BLaER1 (cell line): ENCODE data around the gene KRTAP23-1.

Experiments
- H3K27ac ChIP-seq: shearing (Covaris generic); formaldehyde crosslinking; 2 replicates; pipeline ENCODE4 v1.8.1; 2022
- H3K27me3 ChIP-seq: shearing (Covaris generic); formaldehyde crosslinking; 2 replicates; pipeline ENCODE4 v1.8.1; 2022
- H3K36me3 ChIP-seq: shearing (Covaris generic); formaldehyde crosslinking; 2 replicates; pipeline ENCODE4 v1.8.1; 2022
- H3K4me1 ChIP-seq: shearing (Covaris generic); formaldehyde crosslinking; 2 replicates; pipeline ENCODE4 v1.8.1; 2022
- H3K4me2 ChIP-seq: shearing (Covaris generic); formaldehyde crosslinking; 2 replicates; pipeline ENCODE4 v1.8.1; 2022
- H3K4me3 ChIP-seq: shearing (Covaris generic); formaldehyde crosslinking; 2 replicates; pipeline ENCODE4 v1.8.1; 2022
- H3K9ac ChIP-seq: shearing (Covaris generic); formaldehyde crosslinking; 2 replicates; pipeline ENCODE4 v1.8.1; 2022
- H3K9me3 ChIP-seq: shearing (Covaris generic); formaldehyde crosslinking; 2 replicates; pipeline ENCODE4 v1.8.1; 2022
- H4K20me1 ChIP-seq: shearing (Covaris generic); formaldehyde crosslinking; 2 replicates; pipeline ENCODE4 v1.8.1; 2022
- Cebpa-rat ChIP-seq: shearing (Covaris generic); IDR thresholded peaks from 2 replicates; pipeline ENCODE4 v1.8.1; 2022

KRTAP23-1 gene

DNA sequence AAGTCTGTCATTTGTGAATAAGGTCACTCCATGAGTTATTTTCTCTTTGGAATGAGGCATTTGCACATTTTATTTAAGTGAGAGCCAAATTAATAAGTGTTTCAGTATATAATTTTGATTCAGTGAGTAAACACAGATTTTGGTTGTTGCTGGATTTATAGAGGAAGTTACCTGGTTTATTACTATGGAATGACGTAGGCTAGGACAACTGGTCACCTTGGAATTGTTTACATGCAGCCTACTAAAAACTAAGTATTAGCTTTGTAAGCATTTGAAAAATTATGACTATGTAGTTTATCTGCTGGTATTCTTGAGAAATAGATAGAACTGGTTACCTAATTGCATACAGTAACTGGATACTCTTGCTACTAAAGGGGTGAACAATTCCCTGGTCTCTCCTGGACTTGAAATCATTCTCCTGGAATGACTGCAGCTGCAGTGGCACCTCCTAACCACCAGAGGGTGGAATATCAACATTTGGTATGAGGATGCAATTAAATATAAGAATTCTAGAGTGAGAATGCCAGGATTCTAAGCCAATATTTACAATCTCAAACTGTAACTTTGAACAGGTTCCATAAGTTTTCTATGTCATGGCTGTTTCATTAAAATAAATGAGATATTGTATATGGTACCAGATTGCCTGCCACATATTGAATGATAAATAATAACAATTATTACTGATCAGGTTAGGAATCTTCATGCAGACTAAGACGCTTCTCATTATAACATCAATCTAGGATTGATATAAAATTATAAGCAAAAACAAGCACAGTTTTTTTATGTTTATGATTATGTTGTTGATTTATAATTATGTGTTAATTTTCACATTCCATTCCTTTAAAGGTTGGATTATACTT, 7.5 kb downstream of the KRTAP23-1 start:
- Histone ChIP-seq H3K4me2 (no peak overlapping the region), H4K20me1 (no peaks in the 10 kb centered on the region), H3K27ac (no peak overlapping the region), H3K4me3 (no peak overlapping the region), H3K9me3 (peaks cover 15% of the 10 kb centered on the region), H3K4me1 (no peaks in the 10 kb centered on the region), H3K9ac (no peak overlapping the region), H3K36me3 (no peaks in the 10 kb centered on the region), H3K27me3 (no peaks in the 10 kb centered on the region)
- no peak for TF ChIP-seq Cebpa-rat

DNA sequence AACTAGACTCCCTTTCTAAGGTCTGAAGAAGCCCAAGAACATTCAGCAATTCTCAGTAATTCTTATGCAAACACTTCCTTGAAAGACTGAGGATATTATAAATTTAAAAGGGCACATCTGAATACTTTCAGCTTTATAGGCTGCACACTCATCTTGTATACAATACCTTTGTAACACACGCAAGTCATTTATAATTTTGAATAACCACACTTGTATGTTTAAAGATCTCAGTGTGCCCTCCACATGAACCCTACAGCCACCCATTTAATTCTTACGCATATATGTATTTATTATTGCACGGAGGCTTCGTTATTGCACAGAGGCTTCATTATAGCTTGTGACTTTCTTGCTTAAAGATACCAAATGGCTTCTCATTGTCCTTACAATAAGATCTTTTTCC, 9.7 kb downstream of the KRTAP23-1 start:
- Histone ChIP-seq H3K27me3 (no peaks in the 10 kb centered on the region), H3K9me3 (no peaks in the 10 kb centered on the region)

DNA sequence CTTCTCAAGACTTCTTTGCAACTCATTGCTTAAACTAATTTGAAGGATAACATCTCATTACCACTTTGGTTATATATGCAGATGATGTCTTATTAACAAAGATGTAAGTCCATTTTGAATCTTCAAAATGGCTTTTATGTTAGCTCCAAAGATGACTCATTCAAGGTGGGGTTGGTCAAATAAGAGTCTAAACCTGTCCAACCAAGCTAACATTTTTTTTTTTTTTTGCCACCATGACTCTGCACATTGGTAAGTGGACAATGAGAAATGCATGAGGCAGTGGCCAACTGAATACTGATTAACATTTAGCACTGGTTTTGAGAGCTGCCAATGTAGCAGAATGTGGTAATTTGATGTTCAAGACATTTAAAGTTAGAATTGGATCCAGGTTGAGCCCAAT, 10.6 kb downstream of the KRTAP23-1 start:
- Histone ChIP-seq H3K4me3 (no peak overlapping the region), H3K27me3 (no peaks in the 10 kb centered on the region), H3K9me3 (no peaks in the 10 kb centered on the region), H3K27ac (no peak overlapping the region), H4K20me1 (no peaks in the 10 kb centered on the region), H3K4me2 (no peak overlapping the region), H3K9ac (no peak overlapping the region), H3K36me3 (no peaks in the 10 kb centered on the region), H3K4me1 (no peaks in the 10 kb centered on the region)
- no peak for TF ChIP-seq Cebpa-rat

More for the DNA sequence above, 9.7 kb downstream of the KRTAP23-1 start:
- H4K20me1 ChIP-seq = no peaks in the 10 kb centered on the region
- H3K4me1 ChIP-seq = no peaks in the 10 kb centered on the region
- no peak overlapping the region for H3K4me2 ChIP-seq
- H3K27ac ChIP-seq = no peak overlapping the region
- H3K4me3 ChIP-seq = no peak overlapping the region
- H3K9ac ChIP-seq = no peak overlapping the region
- no peak for TF ChIP-seq Cebpa-rat
- no peaks in the 10 kb centered on the region for H3K36me3 ChIP-seq

DNA sequence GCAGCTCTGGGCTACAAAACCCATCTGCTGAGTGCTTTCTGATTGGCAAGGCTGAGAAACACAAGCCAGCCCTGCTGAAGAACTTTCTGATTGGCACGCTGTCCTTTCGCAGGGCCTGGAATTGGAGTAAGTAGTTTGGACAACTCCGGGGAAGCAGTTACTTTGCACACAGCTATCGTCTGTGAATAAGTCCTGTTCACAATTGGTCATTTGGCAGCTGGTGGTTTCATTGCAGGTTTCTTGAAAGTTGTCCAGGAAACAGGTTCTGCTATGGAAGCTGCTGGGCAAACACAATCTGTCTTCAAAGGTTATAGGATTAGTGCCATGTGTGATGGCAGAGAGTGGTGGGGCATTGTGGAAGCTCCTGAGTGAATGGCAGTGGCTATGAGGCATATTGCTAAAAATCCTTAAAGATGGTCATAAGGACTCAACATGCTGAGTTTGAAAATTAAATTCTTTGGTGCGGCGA, 11.1 kb downstream of the KRTAP23-1 start, which contains the start of gene KRTAP27-1:
TSS of gene KRTAP27-1 (minus strand) at position 419 of the 469 bp plus-strand sequence. CDS start at position 393, 26 bp downstream.
- Histone ChIP-seq H3K27me3 (no peaks in the 10 kb centered on the region), H3K9me3 (no peaks in the 10 kb centered on the region), H4K20me1 (no peaks in the 10 kb centered on the region), H3K4me2 (no peak within 1 kb of the TSS), H3K27ac (no peak within 1 kb of the TSS), H3K36me3 (no peaks in the 10 kb centered on the region), H3K9ac (no peak within 1 kb of the TSS), H3K4me1 (no peaks in the 10 kb centered on the region), H3K4me3 (no peak within 1 kb of the TSS)
- TF ChIP-seq Cebpa-rat = no peak

DNA sequence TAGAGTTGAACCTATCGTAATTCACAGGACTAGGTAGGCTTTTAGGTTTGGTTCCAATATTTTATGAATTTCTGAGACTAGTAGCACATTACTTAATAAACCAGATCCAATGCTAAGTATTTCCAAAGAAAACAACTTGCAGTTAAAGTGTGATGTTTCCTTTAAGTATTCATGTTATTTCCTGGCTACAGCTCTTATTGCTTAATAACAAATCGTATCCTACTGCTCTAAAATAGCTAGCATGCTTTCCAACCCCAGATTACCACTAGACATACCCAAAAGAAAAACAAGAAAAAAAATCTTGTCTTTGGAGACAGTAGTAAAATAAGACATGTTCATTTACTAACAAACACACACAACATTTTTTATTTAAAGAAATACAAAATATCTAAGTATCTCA, 11.8 kb downstream of the KRTAP23-1 start:
- no peak overlapping the region for H3K9ac ChIP-seq
- H3K27me3 ChIP-seq = no peaks in the 10 kb centered on the region
- H3K4me3 ChIP-seq = no peak overlapping the region
- no peaks in the 10 kb centered on the region for H3K9me3 ChIP-seq
- H4K20me1 ChIP-seq = no peaks in the 10 kb centered on the region
- H3K4me2 ChIP-seq = no peak overlapping the region
- no peak for TF ChIP-seq Cebpa-rat
- H3K4me1 ChIP-seq = no peaks in the 10 kb centered on the region
- H3K36me3 ChIP-seq = no peaks in the 10 kb centered on the region
- no peak overlapping the region for H3K27ac ChIP-seq

DNA sequence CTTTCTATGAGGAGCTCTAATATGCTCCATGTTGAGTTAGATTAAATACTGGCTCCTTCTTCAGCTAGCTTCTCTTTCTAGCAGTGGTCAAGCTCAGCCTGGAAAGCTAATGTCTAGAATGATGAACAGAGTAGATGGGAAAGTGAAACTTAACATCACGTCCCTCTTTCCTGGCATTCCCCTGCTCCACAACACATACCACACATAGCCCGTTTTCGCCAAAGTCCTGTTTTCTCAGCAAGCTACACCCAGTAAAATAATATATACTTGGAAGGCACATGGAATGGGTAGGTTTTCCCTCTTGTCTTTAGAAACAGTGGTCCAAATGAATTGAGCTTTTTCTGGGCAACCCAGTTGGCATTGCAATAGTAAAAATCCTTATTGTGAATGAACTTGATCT, 14.7 kb downstream of the KRTAP23-1 start:
- no peak for TF ChIP-seq Cebpa-rat
- Histone ChIP-seq H3K27ac (no peak overlapping the region), H3K4me3 (no peak overlapping the region), H3K9me3 (no peaks in the 10 kb centered on the region), H3K4me2 (no peak overlapping the region), H3K27me3 (no peaks in the 10 kb centered on the region), H3K36me3 (no peaks in the 10 kb centered on the region), H3K9ac (no peak overlapping the region), H3K4me1 (no peaks in the 10 kb centered on the region), H4K20me1 (no peaks in the 10 kb centered on the region)

DNA sequence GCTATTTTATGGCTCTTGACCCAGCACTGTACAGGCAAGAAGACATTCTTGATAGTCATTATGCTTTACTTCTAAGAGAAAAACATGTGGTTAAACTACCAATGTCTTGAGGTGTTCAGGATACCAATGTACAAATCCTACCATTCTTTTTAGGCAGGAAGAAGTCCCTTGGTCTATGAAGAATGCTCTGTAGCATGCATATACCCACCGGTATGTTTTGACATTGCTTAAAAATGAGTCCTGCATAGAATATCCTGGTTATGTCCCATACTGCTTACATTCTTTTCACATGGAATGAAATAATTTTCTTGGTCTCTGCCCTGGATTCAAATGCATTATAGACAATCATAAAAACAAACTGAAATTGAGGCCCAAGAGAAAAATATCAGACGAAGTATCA, 15.7 kb downstream of the KRTAP23-1 start:
- Histone ChIP-seq H3K27ac (no peak overlapping the region), H3K9ac (no peak overlapping the region), H3K4me3 (no peak overlapping the region), H3K4me2 (no peak overlapping the region), H4K20me1 (no peaks in the 10 kb centered on the region), H3K9me3 (no peaks in the 10 kb centered on the region), H3K36me3 (no peaks in the 10 kb centered on the region), H3K27me3 (no peaks in the 10 kb centered on the region), H3K4me1 (no peaks in the 10 kb centered on the region)
- TF ChIP-seq Cebpa-rat = no peak

DNA sequence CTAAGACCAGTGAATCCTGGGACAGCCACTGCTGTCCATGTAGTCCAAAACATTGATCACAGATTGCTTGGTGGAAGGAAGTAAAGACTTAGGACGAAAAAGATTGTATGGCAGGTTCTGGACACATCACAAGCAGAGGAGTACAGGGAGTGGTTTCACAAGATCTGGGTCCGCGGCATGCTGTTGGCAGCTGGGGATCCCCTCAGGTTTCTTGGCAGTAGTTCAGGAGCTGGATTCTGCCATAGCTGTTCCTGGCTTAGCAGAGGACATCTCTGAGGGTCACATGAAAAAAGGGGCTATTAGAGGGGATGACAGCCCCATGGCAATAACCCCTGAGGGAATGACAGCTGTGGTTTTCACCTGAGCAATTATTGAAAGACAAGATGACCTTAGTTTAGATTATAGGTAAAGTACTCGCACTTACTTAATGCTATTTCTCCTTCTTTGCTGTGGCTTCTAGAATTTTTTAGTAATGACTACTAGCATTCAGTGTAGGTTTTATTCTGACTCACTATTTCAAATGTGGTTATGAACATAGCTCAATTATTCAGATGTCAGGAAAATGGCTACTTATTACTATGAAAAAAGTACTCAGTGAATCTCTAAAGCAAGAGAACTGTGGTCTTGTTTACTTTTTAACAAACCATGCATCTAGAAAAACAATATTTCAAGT, 19.1 kb downstream of the KRTAP23-1 start:
- Histone ChIP-seq H3K27ac (no peak overlapping the region), H3K9ac (no peak overlapping the region), H3K4me3 (no peak overlapping the region), H3K4me2 (no peak overlapping the region), H3K36me3 (no peaks in the 10 kb centered on the region), H3K27me3 (no peaks in the 10 kb centered on the region), H3K9me3 (no peaks in the 10 kb centered on the region), H3K4me1 (no peaks in the 10 kb centered on the region), H4K20me1 (no peaks in the 10 kb centered on the region)
- TF ChIP-seq Cebpa-rat = no peak

DNA sequence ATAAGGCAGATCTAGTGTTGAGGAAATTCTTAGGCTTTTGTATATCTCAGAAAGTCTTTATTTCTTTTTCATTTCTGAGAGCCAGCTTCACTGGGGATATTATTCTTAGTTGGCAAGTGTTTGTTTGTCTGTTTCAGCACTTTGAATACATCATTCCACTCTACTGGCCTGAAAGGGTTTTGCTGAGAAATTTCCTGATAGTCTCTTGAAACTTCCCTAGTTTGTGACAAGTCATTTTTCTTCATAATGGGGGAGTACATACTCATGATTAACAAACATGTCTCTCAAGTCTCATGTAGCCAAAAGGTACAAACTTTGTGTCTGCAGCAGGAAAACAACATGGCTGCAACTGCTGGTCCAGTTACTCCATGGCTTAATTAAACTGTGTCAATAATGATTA, 22.0 kb downstream of the KRTAP23-1 start:
- no peak overlapping the region for H3K9ac ChIP-seq
- TF ChIP-seq Cebpa-rat = no peak
- no peaks in the 10 kb centered on the region for H3K9me3 ChIP-seq
- H3K4me2 ChIP-seq = no peak overlapping the region
- H4K20me1 ChIP-seq = no peaks in the 10 kb centered on the region
- H3K36me3 ChIP-seq = no peaks in the 10 kb centered on the region
- H3K4me3 ChIP-seq = no peak overlapping the region
- no peak overlapping the region for H3K27ac ChIP-seq
- no peaks in the 10 kb centered on the region for H3K4me1 ChIP-seq
- no peaks in the 10 kb centered on the region for H3K27me3 ChIP-seq

DNA sequence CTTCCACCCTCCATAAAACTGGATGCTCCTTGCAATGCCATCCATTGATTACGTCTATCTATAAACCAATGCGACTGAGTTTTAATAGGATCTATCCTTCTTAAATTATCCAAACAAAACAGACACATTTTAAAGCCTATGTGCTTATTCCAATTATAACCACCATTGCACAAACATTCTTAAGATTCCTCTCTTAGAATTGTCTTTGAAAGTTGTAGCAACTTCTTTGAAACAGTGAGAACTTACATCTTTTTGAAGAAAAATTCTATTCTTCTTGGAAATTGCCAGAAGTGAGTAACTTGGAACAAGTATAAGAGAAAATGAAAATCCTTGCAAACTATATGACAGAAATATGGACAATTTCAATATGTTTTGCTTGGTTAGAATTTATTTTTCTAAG, 28.2 kb downstream of the KRTAP23-1 start, which contains the start of gene KRTAP26-1:
TSS of gene KRTAP26-1 (minus strand) at position 101 of the 400 bp plus-strand sequence. CDS start 280 bp downstream, outside the sequence.
- no peaks in the 10 kb centered on the region for H4K20me1 ChIP-seq
- H3K27ac ChIP-seq = no peak within 1 kb of the TSS
- H3K4me2 ChIP-seq = no peak within 1 kb of the TSS
- no peaks in the 10 kb centered on the region for H3K36me3 ChIP-seq
- TF ChIP-seq Cebpa-rat = no peak
- no peaks in the 10 kb centered on the region for H3K27me3 ChIP-seq
- no peak within 1 kb of the TSS for H3K4me3 ChIP-seq
- no peak within 1 kb of the TSS for H3K9ac ChIP-seq
- no peaks in the 10 kb centered on the region for H3K9me3 ChIP-seq
- H3K4me1 ChIP-seq = no peaks in the 10 kb centered on the region
